ENCODE measurements around the gene ABCG4. TPM values are rescaled to one million over a fixed set of nuclear protein-coding genes. Genes with fewer than 3 reads are reported as not detected.
"Not testable (repeated sequence)": the region's sequence is repeated elsewhere in the genome, so short reads cannot be mapped to it uniquely, and the experiment has no call there.

Gene ABCG4
- total and polyA plus RNA-seq, 11 donors: 0.25 to 2.1 (median 0.98) TPM

DNA sequence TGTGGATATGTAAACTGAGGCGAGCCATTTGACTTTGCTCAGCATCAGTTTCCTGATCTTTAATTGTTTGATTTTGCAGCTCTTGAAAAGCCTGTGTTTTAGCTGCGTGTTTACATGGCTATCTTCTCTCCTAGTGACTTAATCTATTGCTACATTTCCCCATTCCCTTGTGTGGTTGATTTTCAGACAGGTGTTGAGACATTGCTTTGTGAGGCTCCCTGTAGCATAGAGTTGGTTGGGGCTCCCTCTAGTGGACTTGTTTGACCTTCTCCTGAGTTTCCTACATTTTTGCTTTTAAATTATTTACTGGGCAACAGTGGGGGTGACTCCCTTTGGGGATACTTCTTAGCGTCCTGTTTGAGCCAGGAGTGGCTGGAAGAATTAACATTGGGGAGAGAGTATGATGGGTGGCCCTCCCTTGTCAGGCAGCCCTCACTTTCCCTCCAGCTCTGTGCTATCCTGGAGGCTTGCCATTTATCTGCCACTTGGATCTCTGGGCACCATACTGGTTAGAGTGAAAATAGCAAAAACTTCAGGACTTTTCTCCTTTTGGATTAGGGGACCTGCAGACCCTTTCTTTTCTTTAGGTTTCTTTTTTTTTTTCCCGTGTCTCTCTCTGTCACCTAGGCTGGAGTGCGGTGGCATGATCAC, 48.1 kb downstream of the ABCG4 start:
- intact Hi-C loops (cut with DNase I): loop anchor here in 9 of 10 donors (1.0 to 10.0 kb wide), 10 partner anchors 28 to 112 kb away; partner anchors contain the start of genes ABCG4 (in 3 of the 9), NLRX1 (in 2 of the 9), DPAGT1 (in 1 of the 9) and HMBS (in 1 of the 9)
- DNase-seq: peak in 3 of 5 donors; percentile 50 to 68 (median 63)
- H3K27me3 ChIP-seq: no peaks in the 10 kb centered on the region
- H3K9me3 ChIP-seq: no peaks in the 10 kb centered on the region
- H3K36me3 ChIP-seq: no peaks in the 10 kb centered on the region
- no peak overlapping the region for H3K27ac ChIP-seq
- no peak overlapping the region for H3K4me3 ChIP-seq
- ATAC-seq: peak in 3 of 4 donors; percentile 87 to 90 (median 90)
- peaks cover 0 to 16% (median 0%) of the 10 kb centered on the region in 12 donors for H3K4me1 ChIP-seq
- WGBS, 4 donors: 44 to 47% (median 45%) methylated on average over 5 of the region's 5 CpGs
- peak; percentile 67 to 87 (median 80) for TF ChIP-seq CTCF (IDR thresholded peaks at IDR 0.05)
- no peak for TF ChIP-seq POLR2A (IDR thresholded peaks at IDR 0.05)

GRCh38 chr11:119198925-119199324, 50.1 kb downstream of the ABCG4 start:
- DNase-seq (no peak), ATAC-seq (no peak)
- TF ChIP-seq CTCF (IDR thresholded peaks at IDR 0.05) (no peak), POLR2A (IDR thresholded peaks at IDR 0.05) (no peak)
- 81 to 94% (median 91%) methylated on average over 6 of the region's 6 CpGs for WGBS, 4 donors
- Histone ChIP-seq H3K9me3 (no peaks in the 10 kb centered on the region), H3K36me3 (no peaks in the 10 kb centered on the region), H3K27me3 (no peaks in the 10 kb centered on the region), H3K4me3 (no peak overlapping the region), H3K27ac (no peak overlapping the region), H3K4me1 (peaks cover 0 to 6% (median 0%) of the 10 kb centered on the region in 12 donors)
- intact Hi-C loops (cut with DNase I): loop anchor here in 5 of 10 donors (5.0 to 10.0 kb wide), 6 partner anchors 47 to 114 kb away; partner anchors contain the start of genes ABCG4 (in 3 of the 5), DPAGT1 (in 1 of the 5) and HMBS (in 1 of the 5)

- peaks cover 0 to 17% (median 5%) of the 10 kb centered on the region in 12 donors for H3K4me1 ChIP-seq
- ATAC-seq, H3K4me3 ChIP-seq, H3K36me3 ChIP-seq, H3K27ac ChIP-seq, H3K27me3 ChIP-seq, H3K9me3 ChIP-seq, DNase-seq: not testable (repeated sequence)
- intact Hi-C loops (cut with DNase I): loop anchor here in 5 of 10 donors (5.0 to 10.0 kb wide), 5 partner anchors 81 to 274 kb away; no protein-coding TSS in a partner anchor
- 86 to 95% (median 88%) methylated on average over 5 of the region's 5 CpGs for WGBS, 4 donors
These were observed 52.4 kb downstream of the ABCG4 start for GRCh38 chr11:119201236-119201635.

DNA sequence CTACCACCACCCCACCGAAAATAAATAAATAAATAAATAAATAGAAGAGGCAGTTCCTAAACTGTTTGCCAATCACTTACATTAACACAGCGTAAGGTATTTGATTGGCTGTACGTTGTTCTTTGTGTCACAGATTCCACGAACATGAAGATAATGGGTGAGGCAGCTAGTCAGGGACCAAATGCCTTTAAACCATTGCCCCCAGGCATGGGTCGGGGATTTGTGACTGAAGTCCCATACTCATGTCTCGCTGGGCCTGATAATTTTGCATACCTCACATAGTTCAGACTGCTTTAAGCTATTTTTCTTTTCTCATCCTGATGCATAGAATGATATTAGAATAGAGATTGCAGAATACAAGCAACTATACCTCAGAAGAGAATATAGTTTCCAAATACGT, 53.7 kb downstream of the ABCG4 start:
- WGBS, 4 donors: 86 to 93% (median 89%) methylated on average over 7 of the region's 7 CpGs
- H3K4me1 ChIP-seq: peaks cover 0 to 17% (median 12%) of the 10 kb centered on the region in 12 donors
- no peaks in the 10 kb centered on the region for H3K27me3 ChIP-seq
- H3K9me3 ChIP-seq: no peaks in the 10 kb centered on the region
- DNase-seq: no peak
- no peaks in the 10 kb centered on the region for H3K36me3 ChIP-seq
- H3K4me3 ChIP-seq: no peak overlapping the region
- H3K27ac ChIP-seq: no peak overlapping the region
- TF ChIP-seq CTCF (IDR thresholded peaks at IDR 0.05) (no peak), POLR2A (IDR thresholded peaks at IDR 0.05) (no peak)
- no peak for ATAC-seq
- intact Hi-C loops (cut with DNase I): loop anchor here in 5 of 10 donors (5.0 to 10.0 kb wide), 5 partner anchors 80 to 272 kb away; no protein-coding TSS in a partner anchor
